ENCODE measurements around the gene C16orf90.
"Not testable (repeated sequence)": the region's sequence is repeated elsewhere in the genome, so short reads cannot be mapped to it uniquely, and the experiment has no call there.

Gene C16orf90

GRCh38 chr16:3513892-3514583, 18.7 kb upstream of the C16orf90 start:
- no peak for FAIRE-seq
- no peak for DNase-seq (ENCODE audit: low spot score)

GRCh38 chr16:3511286-3512180, 16.2 kb upstream of the C16orf90 start:
- no peak for FAIRE-seq
- no peak for DNase-seq (ENCODE audit: low spot score)

DNA sequence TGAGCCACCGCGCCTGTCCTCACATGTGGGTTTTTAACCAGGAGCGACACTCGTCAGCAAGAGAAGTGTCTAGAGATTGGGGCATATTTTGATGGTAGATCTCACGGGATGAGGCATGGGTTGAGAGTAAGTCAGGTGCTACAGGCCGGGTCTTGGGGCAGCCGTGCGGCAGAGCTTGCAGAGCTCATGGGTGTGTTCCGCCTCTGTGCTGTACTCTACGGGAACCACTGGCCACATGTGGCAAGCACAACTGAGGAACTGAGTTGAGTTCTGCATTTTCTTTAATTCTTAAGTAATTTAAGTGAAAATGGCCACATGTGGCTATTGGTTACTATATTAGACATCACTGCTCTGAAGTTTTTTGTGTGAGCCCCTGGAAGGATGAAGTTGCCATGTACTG, 15.1 kb upstream of the C16orf90 start:
- FAIRE-seq = no peak
- DNase-seq (ENCODE audit: low spot score) = no peak

- no peak for FAIRE-seq
- no peak for DNase-seq (ENCODE audit: low spot score)
Measured at GRCh38 chr16:3509470-3509928, 14.2 kb upstream of the C16orf90 start.

DNA sequence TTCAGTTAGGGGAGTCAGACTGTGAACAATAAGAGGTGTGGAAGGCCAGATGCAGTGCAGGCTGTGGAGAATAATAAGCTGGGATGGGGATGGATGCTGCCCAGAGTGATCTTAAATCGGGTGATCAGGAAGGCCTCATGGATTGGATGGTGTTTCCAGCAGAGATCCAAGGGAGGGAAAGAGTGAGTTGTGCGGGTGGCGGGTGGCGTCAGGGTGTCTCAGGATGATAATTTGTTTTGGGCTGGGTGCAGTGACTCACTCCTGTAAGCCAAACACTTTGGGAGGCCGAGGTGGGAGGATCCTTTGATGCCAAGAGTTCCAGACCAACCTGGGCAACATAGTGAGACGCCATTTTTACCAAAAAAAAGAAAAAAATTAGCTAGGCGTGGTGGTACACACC, 13.4 kb upstream of the C16orf90 start:
- FAIRE-seq (no peak), DNase-seq (ENCODE audit: low spot score) (no peak)

- FAIRE-seq (no peak), DNase-seq (ENCODE audit: low spot score) (no peak)
Measured at GRCh38 chr16:3503523-3503922, 8.2 kb upstream of the C16orf90 start.

- DNase-seq (ENCODE audit: low spot score) (no peak), FAIRE-seq (no peak)
Measured at GRCh38 chr16:3501783-3502400, 6.6 kb upstream of the C16orf90 start.

DNA sequence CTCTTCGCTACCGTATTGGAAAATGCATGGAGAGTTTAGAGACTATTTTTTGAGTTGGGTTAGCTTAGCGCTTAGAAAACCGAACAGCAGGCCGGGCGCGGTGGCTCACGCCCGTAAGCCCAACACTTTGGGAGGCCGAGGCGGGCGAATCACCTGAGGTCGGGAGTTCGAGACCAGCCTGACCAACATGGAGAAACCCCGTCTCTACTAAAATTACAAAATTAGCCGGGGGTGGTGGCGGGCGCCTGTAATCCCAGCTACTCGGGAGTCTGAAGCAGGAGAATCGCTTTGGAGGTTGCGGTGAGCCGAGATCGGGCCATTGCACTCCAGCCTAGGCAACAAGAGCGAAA, 6.1 kb upstream of the C16orf90 start:
- not testable (repeated sequence) for FAIRE-seq

DNA sequence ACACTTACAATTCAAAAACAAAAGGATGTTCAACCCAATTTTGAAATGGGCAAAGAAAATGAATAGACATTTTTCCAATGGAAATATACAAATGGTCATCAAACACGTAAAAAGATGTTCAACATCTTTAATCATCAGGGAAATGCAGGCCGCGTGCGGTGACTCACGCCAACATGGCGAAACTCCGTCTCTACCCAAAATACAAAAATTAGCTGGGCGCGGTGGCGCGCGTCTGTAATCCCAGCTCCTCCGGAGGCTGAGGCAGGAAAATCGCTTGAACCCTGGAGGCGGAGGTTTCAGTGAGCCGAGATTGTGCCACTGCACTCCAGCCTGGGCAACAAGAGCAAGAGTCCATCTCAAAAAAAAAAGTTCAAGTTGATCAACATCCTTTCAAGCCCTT, 3.7 kb upstream of the C16orf90 start:
- FAIRE-seq (no peak), DNase-seq (ENCODE audit: low spot score) (no peak)

More for the DNA sequence above, 6.1 kb upstream of the C16orf90 start:
- not testable (repeated sequence) for DNase-seq (ENCODE audit: low spot score)

DNA sequence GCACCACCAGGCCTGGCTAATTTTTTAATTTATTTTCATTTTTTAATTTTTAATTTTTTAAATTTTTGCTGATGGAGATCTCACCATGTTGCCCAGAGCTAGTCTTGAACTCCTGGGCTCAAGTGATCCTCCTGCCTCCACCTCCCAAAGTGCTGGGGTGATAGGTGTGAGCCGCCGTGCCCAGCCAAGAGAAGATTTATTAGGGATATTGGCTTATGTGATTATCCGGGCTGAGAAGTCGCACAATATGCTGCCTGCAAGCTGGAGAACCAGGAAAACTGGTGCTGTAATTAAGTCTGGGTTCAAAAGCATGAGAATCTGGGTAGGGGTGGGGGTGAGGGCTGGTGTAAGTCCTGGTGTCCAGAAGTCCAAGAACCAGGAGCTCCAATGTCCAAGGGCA, 2.5 kb upstream of the C16orf90 start:
- no peak for DNase-seq (ENCODE audit: low spot score)
- FAIRE-seq = no peak

- DNase-seq (ENCODE audit: low spot score) (no peak), FAIRE-seq (no peak)
Measured at GRCh38 chr16:3496386-3496785, 1.1 kb upstream of the C16orf90 start.

GRCh38 chr16:3494386-3494973, 809 bp downstream of the C16orf90 start:
- FAIRE-seq (no peak), DNase-seq (ENCODE audit: low spot score) (no peak)

DNA sequence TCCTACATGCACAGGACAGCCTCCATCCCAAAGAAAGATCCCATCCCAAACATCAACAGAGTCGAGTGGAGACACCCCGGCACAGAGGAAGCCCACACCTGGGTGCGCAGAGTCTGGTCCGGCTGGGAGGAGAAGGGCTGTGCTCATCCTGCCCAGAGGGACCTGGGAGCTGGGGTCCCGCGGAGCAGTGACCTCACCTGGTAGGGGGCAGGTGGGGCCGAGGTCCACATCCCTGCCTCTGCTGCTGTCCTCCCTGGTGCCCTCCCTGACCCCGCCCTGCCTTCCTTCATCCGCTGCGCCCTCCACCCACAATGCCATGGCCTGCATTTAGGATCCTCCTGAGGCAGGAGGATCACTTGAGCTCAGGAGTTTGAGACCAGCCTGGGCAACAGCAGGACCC, 2.9 kb downstream of the C16orf90 start:
- FAIRE-seq = no peak

DNA sequence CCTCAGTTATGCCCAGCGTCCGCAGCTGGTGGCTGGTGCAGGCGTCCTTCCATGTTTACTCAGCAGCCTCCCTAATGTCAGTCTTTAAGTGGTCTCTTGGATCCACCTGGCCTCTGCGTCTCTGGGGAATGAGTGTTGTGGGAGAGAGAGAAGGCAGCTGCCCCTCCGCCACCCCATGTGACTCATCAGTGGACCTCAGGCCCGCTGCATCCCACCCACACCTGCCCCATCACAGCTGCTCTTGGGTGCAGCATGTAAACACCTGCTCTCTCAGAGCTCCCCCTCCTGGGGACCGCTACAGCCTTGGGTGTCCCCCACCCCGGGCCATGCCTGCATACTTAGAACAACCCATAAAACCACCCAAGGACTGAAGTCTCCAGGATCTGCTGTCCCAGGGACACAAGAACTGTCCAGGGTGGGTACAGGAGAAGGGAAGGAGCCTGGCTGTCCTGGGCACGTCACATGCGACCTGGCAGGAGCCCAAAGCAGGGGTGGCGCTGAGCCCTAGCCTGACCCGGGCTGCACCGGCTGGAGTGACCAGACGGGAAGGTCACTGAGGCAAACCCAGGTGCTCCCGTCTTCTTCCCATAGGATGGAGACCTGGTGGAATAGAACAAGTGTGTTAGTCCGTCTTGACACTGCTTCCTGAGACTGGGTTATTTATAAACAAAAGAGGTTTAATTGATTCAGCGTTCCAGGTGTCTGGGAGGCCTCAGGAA, 4.2 kb downstream of the C16orf90 start:
- DNase-seq (ENCODE audit: low spot score) = no peak

More for the DNA sequence above, 2.9 kb downstream of the C16orf90 start:
- no peak for DNase-seq (ENCODE audit: low spot score)

DNA sequence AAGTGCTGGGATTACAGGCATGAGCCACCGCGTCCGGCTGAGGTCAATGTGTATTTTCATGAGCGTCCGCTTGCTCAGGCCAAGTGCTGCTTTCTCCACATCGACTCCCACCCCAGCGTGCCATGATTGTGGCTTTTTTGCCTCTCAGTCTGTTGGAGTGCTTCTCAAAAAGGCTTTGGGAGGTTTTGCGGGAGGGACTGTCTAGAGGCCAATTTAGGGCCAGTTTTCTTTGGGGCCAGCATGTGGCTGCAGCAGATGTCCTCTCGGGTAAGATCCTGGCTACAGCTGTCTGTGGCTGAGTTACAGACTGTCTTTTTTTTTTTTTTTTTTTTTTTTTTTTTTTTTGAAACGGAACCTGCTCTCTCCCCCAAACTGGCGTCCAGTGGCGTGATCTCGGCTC, 6.5 kb downstream of the C16orf90 start:
- no peak for FAIRE-seq
- DNase-seq (ENCODE audit: low spot score) = no peak

More for the DNA sequence above, 4.2 kb downstream of the C16orf90 start:
- FAIRE-seq = no peak

- FAIRE-seq (no peak), DNase-seq (ENCODE audit: low spot score) (no peak)
Measured at GRCh38 chr16:3487521-3488410, 7.5 kb downstream of the C16orf90 start.

- no peak for FAIRE-seq
- no peak for DNase-seq (ENCODE audit: low spot score)
Measured at GRCh38 chr16:3486506-3487215, 8.6 kb downstream of the C16orf90 start.

GRCh38 chr16:3485821-3486505, 9.3 kb downstream of the C16orf90 start:
- FAIRE-seq (no peak), DNase-seq (ENCODE audit: low spot score) (no peak)
